Midbrain (tissue), 1 donor: Measurements from ENCODE around the gene LRRC31.
A peak's percentile ranks its signal among the peaks of the same experiment; 100 is the strongest.

Source experiments
- DNase-seq: peaks from one replicate; lab custom pipeline; 2025; lab: John Stamatoyannopoulos, UW

The LRRC31 gene

GRCh38 chr3:169863458-169863899 lies 6.3 kb downstream of the LRRC31 start:
- peak; percentile 79 for DNase-seq

GRCh38 chr3:169861871-169862270 lies 7.9 kb downstream of the LRRC31 start:
- no peak for DNase-seq

GRCh38 chr3:169857811-169858210 lies 11.9 kb downstream of the LRRC31 start:
- no peak for DNase-seq

GRCh38 chr3:169855514-169855913 lies 14.2 kb downstream of the LRRC31 start:
- DNase-seq, result no peak

GRCh38 chr3:169850618-169851017 lies 19.1 kb downstream of the LRRC31 start:
- DNase-seq, result no peak

GRCh38 chr3:169848741-169849140 lies 21.0 kb downstream of the LRRC31 start:
- DNase-seq, result no peak

- no peak for DNase-seq
These were observed 21.8 kb downstream of the LRRC31 start for GRCh38 chr3:169847896-169848295.

GRCh38 chr3:169846458-169847193 lies 23.1 kb downstream of the LRRC31 start:
- DNase-seq, result no peak

GRCh38 chr3:169842960-169843359 lies 26.8 kb downstream of the LRRC31 start:
- no peak for DNase-seq

GRCh38 chr3:169841171-169841570 lies 28.6 kb downstream of the LRRC31 start:
- DNase-seq, result no peak

- no peak for DNase-seq
These were observed 31.2 kb downstream of the LRRC31 start for GRCh38 chr3:169838511-169839030.

- DNase-seq, result no peak
These were observed 32.8 kb downstream of the LRRC31 start for GRCh38 chr3:169836942-169837275.

GRCh38 chr3:169836078-169836941 lies 33.4 kb downstream of the LRRC31 start:
- DNase-seq, result no peak

GRCh38 chr3:169835533-169835932 lies 34.2 kb downstream of the LRRC31 start:
- no peak for DNase-seq

- DNase-seq, result no peak
These were observed 42.0 kb downstream of the LRRC31 start for GRCh38 chr3:169827712-169828111.

GRCh38 chr3:169825316-169825715 lies 44.4 kb downstream of the LRRC31 start:
- no peak for DNase-seq

GRCh38 chr3:169822983-169823382 lies 46.8 kb downstream of the LRRC31 start:
- no peak for DNase-seq

GRCh38 chr3:169822540-169822939 lies 47.2 kb downstream of the LRRC31 start:
- DNase-seq, result no peak

- no peak for DNase-seq
These were observed 47.6 kb downstream of the LRRC31 start for GRCh38 chr3:169822091-169822490.

GRCh38 chr3:169818316-169818715 lies 51.4 kb downstream of the LRRC31 start:
- DNase-seq, result no peak

GRCh38 chr3:169815590-169816150 lies 54.1 kb downstream of the LRRC31 start:
- DNase-seq, result no peak

- DNase-seq, result peak; percentile 11
These were observed 55.8 kb downstream of the LRRC31 start for GRCh38 chr3:169813757-169814517.
